Esophagus squamous epithelium (tissue), 5 donors: ENCODE data around the gene RAB7B. TPM values are rescaled to one million over a fixed set of nuclear protein-coding genes. Genes with fewer than 3 reads are reported as not detected.
"Not testable (repeated sequence)": the region's sequence is repeated elsewhere in the genome, so short reads cannot be mapped to it uniquely, and the experiment has no call there.

ENCODE experiments used
- DNase-seq: peaks from one replicate; lab custom pipeline; 2025; lab: John Stamatoyannopoulos, UW
- H3K27ac ChIP-seq, 4 donors: fragments of 200-600 bp; sonication (generic); one replicate each; pipeline ENCODE4 v1.5.1; 2016 to 2019; ENCODE audit warnings: mild to moderate bottlenecking in 1 of 4
- H3K27me3 ChIP-seq, 4 donors: fragments of 200-600 bp; sonication (generic); 1 replicate in 3 of 4; 2 replicates in 1 of 4; pipeline versions ENCODE4 v1.5.1 to v1.6.0; 2017 to 2021; ENCODE audit warnings: antibody characterized with exemption in 1 of 4
- H3K36me3 ChIP-seq, 3 donors: fragments of 200-600 bp; sonication (generic); one replicate each; pipeline ENCODE4 v1.5.1; 2016 to 2019
- H3K4me1 ChIP-seq, 3 donors: fragments of 200-600 bp; sonication (generic); one replicate each; pipeline ENCODE4 v1.5.1; 2017 to 2019
- H3K4me3 ChIP-seq, 4 donors: fragments of 200-600 bp; sonication (generic); 1 replicate in 3 of 4; 2 replicates in 1 of 4; pipeline ENCODE4 v1.5.1; 2016 to 2019; ENCODE audit warnings: mild to moderate bottlenecking in 2 of 4, moderate library complexity in 1 of 4
- H3K9me3 ChIP-seq, 3 donors: fragments of 200-600 bp; sonication (generic); one replicate each; pipeline ENCODE4 v1.5.1; 2016 to 2019
- CTCF ChIP-seq, 6 experiments: fragments of 450-650 bp in 4 of 6; fragments of 200-600 bp in 2 of 6; sonication (generic) in 2 of 6; IDR thresholded peaks; one replicate each; pipeline ENCODE4 v1.5.1; 2016 to 2019; ENCODE audit warnings: antibody characterized with exemption in 6 of 6, mild to moderate bottlenecking in 4 of 6, moderate library complexity in 4 of 6
- POLR2A ChIP-seq, 4 donors: fragments of 450-650 bp; IDR thresholded peaks; one replicate each; pipeline ENCODE4 v1.6.1; 2017; ENCODE audit warnings: antibody characterized with exemption in 4 of 4, mild to moderate bottlenecking in 4 of 4, moderate library complexity in 3 of 4
- WGBS, 2 donors: methylation state at CpG; one replicate each; pipeline ENCODE4 v1.1.5; 2018; 5-methylcytosine and 5-hydroxymethylcytosine counted together
- intact Hi-C: fragments of 100-400 bp; cut with DNase I; formaldehyde crosslinking; loops from one replicate; pipeline ENCODE4 v1.15.0; 2022
- total RNA-seq, 4 donors: library from RNA; depleted of rRNA; stranded (reverse); fragments of >200 nt; gene quantifications; one replicate each; pipeline ENCODE4 v1.1.0, GENCODE V29; 2016
- donor health status: DM: yes; HTN: yes; CAD: no.

The RAB7B gene
- total RNA-seq, 4 donors from 2014 or later, result 15.8 to 24.2 (median 21.4) TPM

GRCh38 chr1:205998457-205999241 lies 4.5 kb downstream of the RAB7B start:
- no peak for DNase-seq
- WGBS, 2 donors, result 65 to 83% methylated on average over 13 of the region's 13 CpGs
- intact Hi-C loops, result no loop called here
- no peak for TF ChIP-seq CTCF (IDR thresholded peaks at IDR 0.05)
- no peak for TF ChIP-seq POLR2A (IDR thresholded peaks at IDR 0.05)
- peaks cover 0 to 9% (median 0%) of the 10 kb centered on the region in 3 donors for H3K36me3 ChIP-seq
- no peak overlapping the region for H3K27ac ChIP-seq
- H3K27me3 ChIP-seq, result no peaks in the 10 kb centered on the region
- peaks cover 26 to 63% (median 37%) of the 10 kb centered on the region in 3 donors for H3K4me1 ChIP-seq
- no peak overlapping the region for H3K4me3 ChIP-seq
- H3K9me3 ChIP-seq, result no peaks in the 10 kb centered on the region

GRCh38 chr1:205996641-205997040 lies 6.6 kb downstream of the RAB7B start:
- H3K4me3 ChIP-seq, H3K9me3 ChIP-seq, intact Hi-C loops, H3K27me3 ChIP-seq, DNase-seq, H3K27ac ChIP-seq: not testable (repeated sequence)
- Histone ChIP-seq H3K4me1 (peaks cover 6 to 43% (median 22%) of the 10 kb centered on the region in 3 donors), H3K36me3 (peaks cover 0 to 29% (median 0%) of the 10 kb centered on the region in 3 donors)
- 100% methylated on average over 1 of the region's 1 CpG for WGBS, 2 donors

GRCh38 chr1:205994346-205994745 lies 8.8 kb downstream of the RAB7B start:
- Histone ChIP-seq H3K36me3 (peaks cover 0 to 52% (median 0%) of the 10 kb centered on the region in 3 donors), H3K9me3 (no peaks in the 10 kb centered on the region), H3K4me1 (peaks cover 0 to 21% (median 11%) of the 10 kb centered on the region in 3 donors), H3K27ac (no peak overlapping the region), H3K27me3 (no peaks in the 10 kb centered on the region), H3K4me3 (no peak overlapping the region)
- no peak for TF ChIP-seq CTCF (IDR thresholded peaks at IDR 0.05)
- no peak for TF ChIP-seq POLR2A (IDR thresholded peaks at IDR 0.05)
- WGBS, 2 donors, result 54 to 60% methylated on average over 3 to 4 of the region's 4 CpGs
- DNase-seq, result no peak
- intact Hi-C loops, result no loop called here

- TF ChIP-seq CTCF (IDR thresholded peaks at IDR 0.05) (no peak), POLR2A (IDR thresholded peaks at IDR 0.05) (no peak)
- no peak for DNase-seq
- WGBS, 2 donors, result 100% methylated on average over 1 of the region's 1 CpG; no CpG with 5 or more reads in 1 of the 2 donors
- peaks cover 0 to 21% (median under 1%) of the 10 kb centered on the region in 3 donors for H3K4me1 ChIP-seq
- no peak overlapping the region for H3K4me3 ChIP-seq
- no peaks in the 10 kb centered on the region for H3K9me3 ChIP-seq
- intact Hi-C loops, result no loop called here
- peaks cover 0 to 64% (median 0%) of the 10 kb centered on the region in 3 donors for H3K36me3 ChIP-seq
- no peaks in the 10 kb centered on the region for H3K27me3 ChIP-seq
- no peak overlapping the region for H3K27ac ChIP-seq
Measured at GRCh38 chr1:205993068-205993467, 10.1 kb downstream of the RAB7B start.

- Histone ChIP-seq H3K36me3 (peaks cover 0 to 68% (median 0%) of the 10 kb centered on the region in 3 donors), H3K4me3 (no peak overlapping the region), H3K27ac (no peak overlapping the region), H3K9me3 (no peaks in the 10 kb centered on the region), H3K27me3 (no peaks in the 10 kb centered on the region), H3K4me1 (peaks cover 0 to 16% (median 0%) of the 10 kb centered on the region in 3 donors)
- DNase-seq, result no peak
- WGBS, 2 donors, result 91 to 94% methylated on average over 9 to 12 of the region's 14 CpGs
- TF ChIP-seq CTCF (IDR thresholded peaks at IDR 0.05) (no peak), POLR2A (IDR thresholded peaks at IDR 0.05) (no peak)
- intact Hi-C loops, result no loop called here
Measured at GRCh38 chr1:205992218-205992882, 10.8 kb downstream of the RAB7B start.
